ENCODE results near the gene MRPL44. TPM values are rescaled to one million over a fixed set of nuclear protein-coding genes. Genes with fewer than 3 reads are reported as not detected.

The MRPL44 gene
- total and polyA plus RNA-seq, 2 of the 13 experiments (the other 11 are each of a cell fraction or from before 2014, with no cell fraction given) = 38.4 to 78.0 TPM

GRCh38 chr2:223997938-223998337 lies 40.7 kb downstream of the MRPL44 start (continued):
- TF ChIP-seq, protein P1, sequence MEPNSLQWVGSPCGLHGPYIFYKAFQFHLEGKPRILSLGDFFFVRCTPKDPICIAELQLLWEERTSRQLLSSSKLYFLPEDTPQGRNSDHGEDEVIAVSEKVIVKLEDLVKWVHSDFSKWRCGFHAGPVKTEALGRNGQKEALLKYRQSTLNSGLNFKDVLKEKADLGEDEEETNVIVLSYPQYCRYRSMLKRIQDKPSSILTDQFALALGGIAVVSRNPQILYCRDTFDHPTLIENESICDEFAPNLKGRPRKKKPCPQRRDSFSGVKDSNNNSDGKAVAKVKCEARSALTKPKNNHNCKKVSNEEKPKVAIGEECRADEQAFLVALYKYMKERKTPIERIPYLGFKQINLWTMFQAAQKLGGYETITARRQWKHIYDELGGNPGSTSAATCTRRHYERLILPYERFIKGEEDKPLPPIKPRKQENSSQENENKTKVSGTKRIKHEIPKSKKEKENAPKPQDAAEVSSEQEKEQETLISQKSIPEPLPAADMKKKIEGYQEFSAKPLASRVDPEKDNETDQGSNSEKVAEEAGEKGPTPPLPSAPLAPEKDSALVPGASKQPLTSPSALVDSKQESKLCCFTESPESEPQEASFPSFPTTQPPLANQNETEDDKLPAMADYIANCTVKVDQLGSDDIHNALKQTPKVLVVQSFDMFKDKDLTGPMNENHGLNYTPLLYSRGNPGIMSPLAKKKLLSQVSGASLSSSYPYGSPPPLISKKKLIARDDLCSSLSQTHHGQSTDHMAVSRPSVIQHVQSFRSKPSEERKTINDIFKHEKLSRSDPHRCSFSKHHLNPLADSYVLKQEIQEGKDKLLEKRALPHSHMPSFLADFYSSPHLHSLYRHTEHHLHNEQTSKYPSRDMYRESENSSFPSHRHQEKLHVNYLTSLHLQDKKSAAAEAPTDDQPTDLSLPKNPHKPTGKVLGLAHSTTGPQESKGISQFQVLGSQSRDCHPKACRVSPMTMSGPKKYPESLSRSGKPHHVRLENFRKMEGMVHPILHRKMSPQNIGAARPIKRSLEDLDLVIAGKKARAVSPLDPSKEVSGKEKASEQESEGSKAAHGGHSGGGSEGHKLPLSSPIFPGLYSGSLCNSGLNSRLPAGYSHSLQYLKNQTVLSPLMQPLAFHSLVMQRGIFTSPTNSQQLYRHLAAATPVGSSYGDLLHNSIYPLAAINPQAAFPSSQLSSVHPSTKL (CRISPR knock-in tag; IDR thresholded peaks at IDR 0.05) = peak; percentile 75

- Histone ChIP-seq H3K27ac (ENCODE audit: extremely low read length, insufficient read depth, low read length) (no peak overlapping the region), H2AFZ (ENCODE audit: low read length) (no peak overlapping the region), H3K9me3 (ENCODE audit: low read length) (no peaks in the 10 kb centered on the region), H3K36me3 (replicated peaks in 1 of 2; ENCODE audit: control insufficient read depth in 1 of 2, insufficient read depth in 2 of 2, low read length in 2 of 2) (no peaks in the 10 kb centered on the region), H4K20me1 (ENCODE audit: insufficient read depth, low read length) (no peaks in the 10 kb centered on the region), H3K79me2 (ENCODE audit: insufficient read depth, low read length) (no peaks in the 10 kb centered on the region), H3K4me3 (replicated peaks in 1 of 3; ENCODE audit: insufficient read depth in 1 of 3, low read depth in 2 of 3, low read length in 3 of 3) (no peak overlapping the region), H3K4me2 (ENCODE audit: low read depth, low read length) (no peak overlapping the region), H3K9ac (ENCODE audit: insufficient read depth, low read depth, low read length) (no peak overlapping the region), H3K4me1 (ENCODE audit: insufficient read depth, low read length) (peaks cover 47% of the 10 kb centered on the region), H3K27me3 (ENCODE audit: control insufficient read depth in 1 of 2, insufficient read depth in 2 of 2, low read length in 2 of 2) (no peaks in the 10 kb centered on the region)
- no TSS peak for BruUV-seq (replicated peaks)
- ChIA-PET CTCF (ENCODE audit: low intra/inter-chr PET ratio, low total read pairs) (interaction anchor here (12.2 kb wide), 1 partner anchor 285 kb away, joined by 272 read pairs; no protein-coding TSS in a partner anchor), POLR2A (interaction anchor here (2.1 kb wide), 1 partner anchor 10 kb away, joined by 7 read pairs; no protein-coding TSS in a partner anchor)
- no peak for ATAC-seq
- in situ Hi-C loops (cut with HindIII; ENCODE audit: extremely low pct_ligation_motif_present, low pct_unique_long_range_greater_than_20kb) (loop anchor here (10.0 kb wide), 1 partner anchor 656 kb away; no protein-coding TSS in a partner anchor), intact Hi-C loops (cut with micrococcal nuclease; ENCODE audit: unreplicated experiment) (loop anchor here (1.0 to 10.0 kb wide), 3 partner anchors 8 to 586 kb away; partner anchors contain the start of gene CUL3)
- FAIRE-seq = no peak
- 93% methylated on average over 2 of the region's 2 CpGs for WGBS (ENCODE audit: low lambda C conversion rate)
- DNase-seq (ENCODE audit: low spot score) = no peak
- TF ChIP-seq ZNF724P (CRISPR knock-in tag; IDR thresholded peaks at IDR 0.05; ENCODE audit: borderline replicate concordance) (no peak), AKAP8 (CRISPR knock-in tag; IDR thresholded peaks at IDR 0.05) (no peak), NR2F2 (IDR thresholded peaks at IDR 0.05; ENCODE audit: borderline replicate concordance, low read depth) (no peak), ZNF367 (CRISPR knock-in tag; IDR thresholded peaks at IDR 0.05; ENCODE audit: borderline replicate concordance) (no peak), ZUFSP (CRISPR knock-in tag; IDR thresholded peaks at IDR 0.05; ENCODE audit: borderline replicate concordance) (no peak), ZNF263 (CRISPR knock-in tag; IDR thresholded peaks at IDR 0.05) (no peak)
Measured at GRCh38 chr2:223998948-223999347, 41.7 kb downstream of the MRPL44 start.

Measured in HepG2 (cell line).